GM06990 (cell line): ENCODE measurements around the gene TNFRSF1B.

Source experiments
- DNase-seq: peaks from one replicate; pipeline ENCODE4 v3.0.0-alpha.2; 2011; ENCODE audit not compliant: insufficient read length; ENCODE audit errors: extremely low read depth
- H3K27me3 ChIP-seq: replicated peaks from 2 replicates; pipeline ENCODE4 v1.6.0; 2011; ENCODE audit warnings: low read length; ENCODE audit not compliant: control insufficient read depth, insufficient read depth
- H3K36me3 ChIP-seq: 2 replicates; pipeline ENCODE4 v1.5.1; 2011; ENCODE audit warnings: low read length; ENCODE audit not compliant: control insufficient read depth, insufficient read depth
- H3K4me3 ChIP-seq: replicated peaks from 2 replicates; pipeline ENCODE4 v1.5.1; 2011; ENCODE audit warnings: low read depth, mild to moderate bottlenecking, control low read depth, low read length
- TF ChIP-seq, protein P1 (sequence below): IDR thresholded peaks from 2 replicates; pipeline ENCODE4 v1.5.1; 2011; ENCODE audit warnings: low read length, control low read depth, mild to moderate bottlenecking, inconsistent platforms; ENCODE audit not compliant: insufficient read depth, poor library complexity, severe bottlenecking

Gene TNFRSF1B

DNA sequence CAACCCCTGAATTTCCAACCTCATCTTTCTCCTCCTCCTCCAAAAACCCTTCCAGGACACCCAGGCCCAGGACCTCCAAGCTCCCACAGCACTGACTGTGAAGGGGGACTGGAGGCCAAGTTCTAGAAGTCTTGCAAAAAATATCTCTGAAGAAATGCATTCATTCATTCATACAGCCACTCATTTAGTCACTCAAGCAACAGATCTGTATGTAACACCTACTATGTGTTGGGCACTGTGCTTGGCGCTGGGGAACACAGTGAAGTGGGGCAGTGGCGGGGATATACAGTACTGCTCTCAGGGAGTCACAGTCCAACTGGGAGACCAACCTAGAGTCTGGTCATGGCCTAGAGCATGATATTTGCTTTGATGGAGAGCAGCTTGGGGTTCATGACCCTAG lies 15.3 kb upstream of the TNFRSF1B start:
- Histone ChIP-seq H3K36me3 (no peaks in the 10 kb centered on the region), H3K27me3 (no peaks in the 10 kb centered on the region), H3K4me3 (no peak overlapping the region)
- TF ChIP-seq, protein P1, sequence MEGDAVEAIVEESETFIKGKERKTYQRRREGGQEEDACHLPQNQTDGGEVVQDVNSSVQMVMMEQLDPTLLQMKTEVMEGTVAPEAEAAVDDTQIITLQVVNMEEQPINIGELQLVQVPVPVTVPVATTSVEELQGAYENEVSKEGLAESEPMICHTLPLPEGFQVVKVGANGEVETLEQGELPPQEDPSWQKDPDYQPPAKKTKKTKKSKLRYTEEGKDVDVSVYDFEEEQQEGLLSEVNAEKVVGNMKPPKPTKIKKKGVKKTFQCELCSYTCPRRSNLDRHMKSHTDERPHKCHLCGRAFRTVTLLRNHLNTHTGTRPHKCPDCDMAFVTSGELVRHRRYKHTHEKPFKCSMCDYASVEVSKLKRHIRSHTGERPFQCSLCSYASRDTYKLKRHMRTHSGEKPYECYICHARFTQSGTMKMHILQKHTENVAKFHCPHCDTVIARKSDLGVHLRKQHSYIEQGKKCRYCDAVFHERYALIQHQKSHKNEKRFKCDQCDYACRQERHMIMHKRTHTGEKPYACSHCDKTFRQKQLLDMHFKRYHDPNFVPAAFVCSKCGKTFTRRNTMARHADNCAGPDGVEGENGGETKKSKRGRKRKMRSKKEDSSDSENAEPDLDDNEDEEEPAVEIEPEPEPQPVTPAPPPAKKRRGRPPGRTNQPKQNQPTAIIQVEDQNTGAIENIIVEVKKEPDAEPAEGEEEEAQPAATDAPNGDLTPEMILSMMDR = no peak
- no peak for DNase-seq

DNA sequence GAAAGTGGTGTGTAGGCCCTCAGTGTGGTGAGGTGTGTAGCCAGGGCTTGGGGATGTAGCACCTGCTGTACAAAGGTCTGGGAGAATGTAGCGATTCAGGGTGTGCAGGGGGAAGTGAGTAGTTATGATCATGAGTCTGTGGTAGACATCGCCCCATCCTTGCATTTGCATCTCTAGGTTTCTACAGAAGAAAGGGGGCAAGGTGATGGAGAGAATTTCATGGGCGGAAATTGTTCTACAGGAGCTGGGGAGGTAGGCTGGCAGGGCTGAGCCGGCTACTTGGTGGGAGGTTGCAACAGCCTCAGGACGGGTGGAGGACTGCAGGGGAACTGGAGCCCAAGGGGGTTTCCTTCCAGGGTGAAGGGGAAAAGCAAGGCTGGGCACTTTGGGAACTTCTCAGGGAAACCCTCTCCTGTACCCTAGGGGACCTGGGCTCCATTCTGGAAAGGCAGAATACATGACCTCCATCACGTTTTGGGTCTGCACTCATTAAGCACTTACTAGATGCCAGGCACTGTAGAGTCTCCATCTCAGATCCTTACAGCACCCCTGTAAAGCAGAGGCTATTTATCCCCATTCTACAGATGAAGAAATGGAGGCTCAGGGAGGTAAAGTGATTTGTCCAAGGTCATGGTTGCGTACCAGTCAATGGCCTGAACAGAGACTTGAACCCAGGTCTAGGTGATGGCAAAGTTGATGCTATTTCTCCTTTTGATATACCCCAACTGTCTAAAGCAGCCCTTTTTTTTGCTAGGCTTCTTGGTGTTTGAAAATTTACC lies 14.5 kb upstream of the TNFRSF1B start:
- H3K4me3 ChIP-seq = no peak overlapping the region

DNA sequence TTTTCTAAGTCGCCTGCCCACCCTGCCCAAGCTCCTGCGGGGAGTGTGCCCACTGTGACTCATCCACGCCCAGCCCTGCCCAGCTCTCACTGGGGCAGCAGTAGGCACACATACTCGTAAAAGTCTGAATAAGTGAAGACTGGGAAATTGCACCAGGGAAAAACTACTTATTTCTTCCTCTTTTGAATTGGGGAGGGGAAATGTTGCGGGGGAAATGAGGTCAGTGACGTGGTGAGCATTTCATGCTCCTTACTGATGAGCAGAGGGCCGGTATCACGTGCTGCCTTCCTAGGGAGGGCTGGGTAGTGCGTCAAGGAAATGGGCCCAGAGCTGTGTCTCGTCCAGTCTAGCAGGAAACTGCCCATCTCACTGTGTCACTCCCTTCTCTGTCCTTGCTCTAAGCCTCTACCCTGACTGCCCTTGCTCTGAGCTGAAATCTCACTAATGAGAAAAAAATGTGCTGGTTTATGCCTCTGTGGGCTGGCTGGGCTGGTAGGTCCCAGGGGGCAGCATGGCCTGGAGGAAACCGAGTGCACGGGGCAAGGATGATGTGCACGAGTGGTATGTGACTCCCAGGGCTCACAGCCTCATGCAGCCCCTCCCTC lies 13.5 kb upstream of the TNFRSF1B start:
- TF ChIP-seq, protein P1 = no peak
- DNase-seq = peak; percentile 65
- Histone ChIP-seq H3K36me3 (no peaks in the 10 kb centered on the region), H3K27me3 (no peaks in the 10 kb centered on the region), H3K4me3 (no peak overlapping the region)

More for the DNA sequence above, 14.5 kb upstream of the TNFRSF1B start:
- no peaks in the 10 kb centered on the region for H3K27me3 ChIP-seq
- H3K36me3 ChIP-seq = no peaks in the 10 kb centered on the region
- TF ChIP-seq, protein P1 = no peak
- DNase-seq = peak; percentile 73

DNA sequence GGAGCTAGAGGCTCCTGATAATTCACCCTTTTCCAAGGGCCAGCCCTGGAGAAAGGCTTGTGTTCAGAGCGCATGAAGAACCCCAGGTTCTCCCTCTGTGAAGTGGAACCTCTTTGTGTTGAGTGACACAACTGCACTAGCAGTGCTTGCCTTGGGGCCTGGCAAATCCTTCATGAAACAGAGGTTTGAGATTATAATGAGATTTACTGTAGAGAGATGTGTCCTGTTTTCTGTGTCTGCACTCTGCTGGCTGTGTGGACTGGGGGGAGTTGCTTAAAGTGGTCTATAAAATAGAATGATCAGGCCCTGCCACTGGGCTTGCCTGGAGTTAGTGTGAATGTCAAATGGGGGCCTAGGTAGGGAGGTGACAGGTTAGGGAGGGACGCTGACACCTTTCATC lies 11.5 kb upstream of the TNFRSF1B start:
- H3K36me3 ChIP-seq = no peaks in the 10 kb centered on the region
- no peak for DNase-seq
- H3K4me3 ChIP-seq = no peak overlapping the region
- H3K27me3 ChIP-seq = no peaks in the 10 kb centered on the region
- TF ChIP-seq, protein P1 = no peak

DNA sequence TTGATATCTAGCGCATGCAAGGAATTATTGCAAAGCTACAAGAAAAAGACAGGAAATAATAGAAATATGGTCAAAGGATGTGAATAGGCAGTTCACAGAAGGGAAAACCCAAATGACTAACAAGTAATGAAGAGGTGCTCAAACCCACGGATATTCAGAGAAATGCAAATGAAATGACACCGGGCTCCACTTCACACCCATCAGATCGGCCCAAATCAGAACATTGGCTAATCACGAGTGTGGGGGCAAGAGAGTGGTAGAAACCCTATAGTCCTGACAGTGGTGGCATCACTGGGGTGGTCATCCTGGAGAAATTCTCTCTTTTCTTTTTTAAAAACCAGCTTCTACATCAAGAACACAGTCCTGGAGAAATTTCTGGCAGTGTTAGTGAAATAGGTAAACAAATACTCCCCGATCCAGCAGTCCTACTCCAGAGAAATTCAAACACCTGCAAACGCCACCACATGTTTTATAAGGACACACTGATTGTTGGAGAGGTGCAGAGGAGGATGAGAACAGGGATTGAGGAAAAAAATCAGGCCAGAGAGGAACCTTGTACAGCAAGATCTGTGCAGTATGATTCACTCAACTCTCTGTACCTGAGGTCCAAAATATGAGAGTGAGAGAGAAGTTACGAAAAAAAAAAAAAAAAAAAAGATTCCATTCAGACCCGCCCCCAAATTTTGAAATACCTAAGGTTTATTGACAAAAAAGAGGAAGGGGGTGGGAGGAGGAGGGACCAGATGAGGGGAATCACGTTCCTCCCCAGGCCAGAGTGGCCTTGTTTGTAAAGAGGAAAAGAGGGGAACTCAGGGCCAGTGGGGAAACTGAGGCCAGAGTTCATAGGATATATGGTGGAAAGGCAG lies 9.2 kb upstream of the TNFRSF1B start:
- Histone ChIP-seq H3K36me3 (no peaks in the 10 kb centered on the region), H3K27me3 (no peaks in the 10 kb centered on the region), H3K4me3 (no peak overlapping the region; the same call in 1 of the 2 replicates)
- peak; percentile 53 for DNase-seq
- TF ChIP-seq, protein P1 = no peak
